Endodermal cell (in vitro differentiated cells): ENCODE measurements around the gene LCORL. TPM values are rescaled to one million over a fixed set of nuclear protein-coding genes. Genes with fewer than 3 reads are reported as not detected.

Source experiments
- DNase-seq: peaks from one replicate; pipeline ENCODE4 v3.0.0-alpha.2; 2017
- H3K27ac ChIP-seq: 2 replicates; pipeline ENCODE4 v1.5.1; 2013; ENCODE audit warnings: mild to moderate bottlenecking, low read depth, low read length, moderate library complexity
- H3K27me3 ChIP-seq: 2 replicates; pipeline ENCODE4 v1.6.1; 2013; ENCODE audit warnings: mild to moderate bottlenecking, low read length, moderate library complexity; ENCODE audit not compliant: insufficient read depth, control insufficient read depth, poor library complexity, severe bottlenecking
- H3K36me3 ChIP-seq: 2 replicates; pipeline ENCODE4 v1.7.0; 2013; ENCODE audit warnings: mild to moderate bottlenecking, low read length, moderate library complexity; ENCODE audit not compliant: control insufficient read depth, insufficient read depth
- H3K4me1 ChIP-seq: one replicate; pipeline ENCODE4 v1.7.0; 2013; ENCODE audit warnings: low read length; ENCODE audit not compliant: control insufficient read depth, insufficient read depth
- H3K4me3 ChIP-seq: 2 replicates; pipeline ENCODE4 v1.5.1; 2013; ENCODE audit warnings: mild to moderate bottlenecking, low read length, moderate library complexity
- H3K9ac ChIP-seq: 2 replicates; pipeline ENCODE4 v1.6.1; 2013; ENCODE audit warnings: mild to moderate bottlenecking, low read length, moderate library complexity; ENCODE audit not compliant: poor library complexity, severe bottlenecking; ENCODE audit errors: extremely low read depth
- H3K9me3 ChIP-seq: 2 replicates; pipeline ENCODE4 v1.6.1; 2013; ENCODE audit warnings: mild to moderate bottlenecking, low read length, moderate library complexity; ENCODE audit not compliant: control insufficient read depth
- H3K27ac Mint-ChIP-seq: 2 replicates; pipeline ENCODE4 v1.8.0; 2020; ENCODE audit warnings: mixed read lengths
- H3K27me3 Mint-ChIP-seq: 2 replicates; pipeline ENCODE4 v1.8.0; 2021; ENCODE audit warnings: mild to moderate bottlenecking, mixed read lengths; ENCODE audit not compliant: insufficient read depth
- H3K36me3 Mint-ChIP-seq: 2 replicates; pipeline ENCODE4 v1.8.0; 2020; ENCODE audit warnings: low read depth, mixed read lengths
- H3K4me1 Mint-ChIP-seq: 2 replicates; pipeline ENCODE4 v1.8.0; 2020; ENCODE audit warnings: mixed read lengths
- H3K4me3 Mint-ChIP-seq: 2 replicates; pipeline ENCODE4 v1.8.0; 2020; ENCODE audit warnings: mild to moderate bottlenecking, moderate library complexity, mixed read lengths
- H3K9me3 Mint-ChIP-seq: 2 replicates; pipeline ENCODE4 v1.8.0; 2020; ENCODE audit warnings: mild to moderate bottlenecking, mixed read lengths
- CTCF ChIP-seq: fragments of 200-600 bp; sonication (generic); conservative IDR thresholded peaks from 2 replicates; pipeline ENCODE4 v1.5.0; 2021; ENCODE audit warnings: antibody characterized with exemption, mild to moderate bottlenecking
- WGBS, 2 experiments: methylation state at CpG; one replicate each; pipeline versions ENCODE4 v1.1.5 to v1.1.7; 2013; ENCODE audit warnings: missing lambda C conversion rate in 2 of 2, mixed read lengths in 1 of 2; ENCODE audit not compliant: insufficient coverage in 1 of 2, insufficient read length in 1 of 2; 5-methylcytosine and 5-hydroxymethylcytosine counted together
- total RNA-seq, 2 donors: library from RNA; stranded (reverse); fragmentation: NEBNext Ultra II Directional in 1 of 2; extraction: Animal tissue kit (Norgen Biotek cat#: 25700) in 1 of 2; gene quantifications; 2 replicates in 1 of 2; 3 replicates in 1 of 2; pipeline ENCODE4 v1.2.1, GENCODE V29; 2021

The LCORL gene
- total RNA-seq, 2 donors from 2014 or later: 20.4 to 34.5 TPM

GRCh38 chr4:17889692-17890091 lies 131.9 kb downstream of the LCORL start:
- no CpG with 5 or more reads among the region's 1 CpG for WGBS, 2 experiments

GRCh38 chr4:17884511-17884910 lies 137.0 kb downstream of the LCORL start:
- no peaks in the 10 kb centered on the region for H3K27me3 Mint-ChIP-seq

More at GRCh38 chr4:17889692-17890091, 131.9 kb downstream of the LCORL start:
- Histone ChIP-seq H3K4me1 (peaks cover 3% of the 10 kb centered on the region), H3K4me3 (no peak overlapping the region), H3K36me3 (peaks cover 3% of the 10 kb centered on the region), H3K9me3 (no peaks in the 10 kb centered on the region), H3K27me3 (no peaks in the 10 kb centered on the region), H3K27ac (no peak overlapping the region), H3K9ac (no peak overlapping the region)
- no peak for TF ChIP-seq CTCF
- Mint-ChIP-seq H3K36me3 (no peaks in the 10 kb centered on the region), H3K27me3 (no peaks in the 10 kb centered on the region), H3K4me1 (peaks cover 2% of the 10 kb centered on the region), H3K9me3 (no peaks in the 10 kb centered on the region), H3K4me3 (no peak overlapping the region), H3K27ac (no peak overlapping the region)
- DNase-seq: no peak

GRCh38 chr4:17884063-17884462 lies 137.5 kb downstream of the LCORL start:
- H3K27ac Mint-ChIP-seq: no peak overlapping the region
- no peaks in the 10 kb centered on the region for H3K27me3 ChIP-seq
- H3K4me3 ChIP-seq: no peak overlapping the region
- no peak for TF ChIP-seq CTCF
- H3K4me1 Mint-ChIP-seq: no peaks in the 10 kb centered on the region
- no peaks in the 10 kb centered on the region for H3K9me3 Mint-ChIP-seq
- H3K4me1 ChIP-seq: no peaks in the 10 kb centered on the region
- H3K27me3 Mint-ChIP-seq: no peaks in the 10 kb centered on the region
- peaks cover 19% of the 10 kb centered on the region for H3K36me3 ChIP-seq
- no peak overlapping the region for H3K27ac ChIP-seq
- H3K36me3 Mint-ChIP-seq: peaks cover 3% of the 10 kb centered on the region
- 86 to 100% methylated on average over 1 to 2 of the region's 2 CpGs for WGBS, 2 experiments
- H3K9ac ChIP-seq: no peak overlapping the region
- DNase-seq: no peak
- H3K9me3 ChIP-seq: no peaks in the 10 kb centered on the region
- no peak overlapping the region for H3K4me3 Mint-ChIP-seq

More at GRCh38 chr4:17884511-17884910, 137.0 kb downstream of the LCORL start:
- Histone ChIP-seq H3K9ac (no peak overlapping the region), H3K27me3 (no peaks in the 10 kb centered on the region), H3K4me3 (no peak overlapping the region), H3K27ac (no peak overlapping the region), H3K36me3 (peaks cover 19% of the 10 kb centered on the region), H3K4me1 (no peaks in the 10 kb centered on the region), H3K9me3 (no peaks in the 10 kb centered on the region)
- H3K9me3 Mint-ChIP-seq: no peaks in the 10 kb centered on the region
- peaks cover 3% of the 10 kb centered on the region for H3K36me3 Mint-ChIP-seq
- no peak for DNase-seq
- no peak overlapping the region for H3K4me3 Mint-ChIP-seq
- WGBS, 2 experiments: 95% methylated on average over 2 of the region's 2 CpGs; no CpG with 5 or more reads in 1 of the 2 experiments
- no peak overlapping the region for H3K27ac Mint-ChIP-seq
- peaks cover under 1% of the 10 kb centered on the region for H3K4me1 Mint-ChIP-seq
- no peak for TF ChIP-seq CTCF
